ENCODE results near the gene GXYLT1. TPM values are rescaled to one million over a fixed set of nuclear protein-coding genes. Genes with fewer than 3 reads are reported as not detected.
"Not testable (repeated sequence)": the region's sequence is repeated elsewhere in the genome, so short reads cannot be mapped to it uniquely, and the experiment has no call there.

The GXYLT1 gene
- polyA plus RNA-seq, 1 donor from 2014 or later = 3.2 TPM

- Histone ChIP-seq H3K9me2 (ENCODE audit: insufficient read depth, low read length) (no peaks in the 10 kb centered on the region), H4K20me1 (ENCODE audit: insufficient read depth) (no peaks in the 10 kb centered on the region), H3K9me3 (ENCODE audit: low read length) (no peaks in the 10 kb centered on the region), H3K4me2 (ENCODE audit: low read length) (no peak overlapping the region), H3F3A (ENCODE audit: insufficient read depth, low read length, poor library complexity, severe bottlenecking) (no peaks in the 10 kb centered on the region), H3K4me3 (ENCODE audit: low read length) (no peak overlapping the region), H3K79me2 (replicated peaks; ENCODE audit: insufficient read depth, low read length) (no peaks in the 10 kb centered on the region), H3K27ac (ENCODE audit: low read length) (no peak overlapping the region), H2AFZ (ENCODE audit: low read depth, low read length) (no peak overlapping the region), H3K36me3 (ENCODE audit: insufficient read depth, low read length) (no peaks in the 10 kb centered on the region), H3K27me3 (ENCODE audit: insufficient read depth, low read depth, low read length) (no peaks in the 10 kb centered on the region), H3K9ac (ENCODE audit: low read length) (no peak overlapping the region)
- no peak for TF ChIP-seq REST (IDR thresholded peaks at IDR 0.05; ENCODE audit: borderline replicate concordance)
- no peak for TF ChIP-seq MXI1 (conservative IDR thresholded peaks at IDR 0.05; ENCODE audit: poor library complexity, severe bottlenecking)
- no peak for TF ChIP-seq TAF1 (IDR thresholded peaks at IDR 0.05; ENCODE audit: low read depth)
- no peak for TF ChIP-seq POLR2AphosphoS5 (IDR thresholded peaks at IDR 0.05)
- no peak for TF ChIP-seq SMC3 (conservative IDR thresholded peaks at IDR 0.05; ENCODE audit: poor library complexity)
- TF ChIP-seq RAD21 (conservative IDR thresholded peaks at IDR 0.05) = no peak
- TF ChIP-seq EP300 (conservative IDR thresholded peaks at IDR 0.05; ENCODE audit: poor library complexity, severe bottlenecking) = no peak
- no peak for TF ChIP-seq EZH2 (IDR thresholded peaks at IDR 0.05; ENCODE audit: borderline replicate concordance, insufficient read depth, low read length, poor library complexity, severe bottlenecking)
- no peak for TF ChIP-seq CTCF (IDR thresholded peaks at IDR 0.05; ENCODE audit: poor library complexity, severe bottlenecking)
Measured at GRCh38 chr12:42192258-42192657, 47.6 kb upstream of the GXYLT1 start.

GRCh38 chr12:42190376-42190775 is 45.7 kb upstream of the GXYLT1 start:
- no peak overlapping the region for H2AFZ ChIP-seq (ENCODE audit: low read depth, low read length)
- no peaks in the 10 kb centered on the region for H3K79me2 ChIP-seq (replicated peaks; ENCODE audit: insufficient read depth, low read length)
- no peak overlapping the region for H3K9ac ChIP-seq (ENCODE audit: low read length)
- no peaks in the 10 kb centered on the region for H4K20me1 ChIP-seq (ENCODE audit: insufficient read depth)
- H3K9me3 ChIP-seq (ENCODE audit: low read length) = no peaks in the 10 kb centered on the region
- no peaks in the 10 kb centered on the region for H3F3A ChIP-seq (ENCODE audit: insufficient read depth, low read length, poor library complexity, severe bottlenecking)
- no peak for TF ChIP-seq CTCF (IDR thresholded peaks at IDR 0.05; ENCODE audit: poor library complexity, severe bottlenecking)
- TF ChIP-seq EP300 (conservative IDR thresholded peaks at IDR 0.05; ENCODE audit: poor library complexity, severe bottlenecking) = no peak
- no peak for TF ChIP-seq MXI1 (conservative IDR thresholded peaks at IDR 0.05; ENCODE audit: poor library complexity, severe bottlenecking)
- TF ChIP-seq TAF1 (IDR thresholded peaks at IDR 0.05; ENCODE audit: low read depth) = no peak
- TF ChIP-seq POLR2AphosphoS5 (IDR thresholded peaks at IDR 0.05) = no peak
- TF ChIP-seq REST (IDR thresholded peaks at IDR 0.05; ENCODE audit: borderline replicate concordance) = no peak
- TF ChIP-seq RAD21 (conservative IDR thresholded peaks at IDR 0.05) = no peak
- no peak for TF ChIP-seq SMC3 (conservative IDR thresholded peaks at IDR 0.05; ENCODE audit: poor library complexity)
- TF ChIP-seq EZH2 (IDR thresholded peaks at IDR 0.05; ENCODE audit: borderline replicate concordance, insufficient read depth, low read length, poor library complexity, severe bottlenecking) = no peak
- H3K9me2 ChIP-seq (ENCODE audit: insufficient read depth, low read length) = no peaks in the 10 kb centered on the region
- no peak overlapping the region for H3K4me3 ChIP-seq (ENCODE audit: low read length)
- H3K36me3 ChIP-seq (ENCODE audit: insufficient read depth, low read length) = no peaks in the 10 kb centered on the region
- H3K4me2 ChIP-seq (ENCODE audit: low read length) = no peak overlapping the region
- no peaks in the 10 kb centered on the region for H3K27me3 ChIP-seq (ENCODE audit: insufficient read depth, low read depth, low read length)
- no peak overlapping the region for H3K27ac ChIP-seq (ENCODE audit: low read length)

GRCh38 chr12:42188275-42188674 is 43.6 kb upstream of the GXYLT1 start:
- not testable (repeated sequence) for H3K27ac ChIP-seq (ENCODE audit: low read length); H3K79me2 ChIP-seq (replicated peaks; ENCODE audit: insufficient read depth, low read length); H2AFZ ChIP-seq (ENCODE audit: low read depth, low read length); H3K4me3 ChIP-seq (ENCODE audit: low read length); H3K27me3 ChIP-seq (ENCODE audit: insufficient read depth, low read depth, low read length); H3K9me3 ChIP-seq (ENCODE audit: low read length); H3K9me2 ChIP-seq (ENCODE audit: insufficient read depth, low read length); H3K9ac ChIP-seq (ENCODE audit: low read length); H3K36me3 ChIP-seq (ENCODE audit: insufficient read depth, low read length); H3F3A ChIP-seq (ENCODE audit: insufficient read depth, low read length, poor library complexity, severe bottlenecking); H4K20me1 ChIP-seq (ENCODE audit: insufficient read depth); H3K4me2 ChIP-seq (ENCODE audit: low read length)
